CD4-positive, CD25-positive, alpha-beta regulatory T cell (primary cell): ENCODE data around the gene CACNG4. TPM values are rescaled to one million over a fixed set of nuclear protein-coding genes. Genes with fewer than 3 reads are reported as not detected.

Source experiments
- ATAC-seq, 2 donors: fragments of 150-1000 bp; cut with Tn5 transposase; one replicate each; pipeline ENCODE4 v1.10.0; 2021; ENCODE audit warnings: low read depth in 2 of 2, moderate number of reproducible peaks in 2 of 2, moderate library complexity in 1 of 2
- DNase-seq, 3 donors: peaks; one replicate each; pipeline versions ENCODE4 v3.0.0 to v3.0.0-alpha.2; 2012 to 2022; ENCODE audit warnings: mixed read lengths in 1 of 3
- H3K27ac ChIP-seq: one replicate; pipeline ENCODE4 v1.7.0; 2013; ENCODE audit warnings: mild to moderate bottlenecking, low read length; ENCODE audit not compliant: insufficient read depth, poor library complexity, severe bottlenecking
- H3K27me3 ChIP-seq: one replicate; pipeline ENCODE4 v1.7.0; 2013; ENCODE audit warnings: low read length; ENCODE audit not compliant: control insufficient read depth, insufficient read depth
- H3K36me3 ChIP-seq: one replicate; pipeline ENCODE4 v1.7.0; 2013; ENCODE audit warnings: mild to moderate bottlenecking, low read length, moderate library complexity; ENCODE audit not compliant: control insufficient read depth, insufficient read depth
- H3K4me1 ChIP-seq: 2 replicates; pipeline ENCODE4 v1.7.0; 2013; ENCODE audit warnings: mild to moderate bottlenecking, low read length; ENCODE audit not compliant: insufficient read depth, control insufficient read depth, poor library complexity, severe bottlenecking
- H3K4me3 ChIP-seq: one replicate; pipeline ENCODE4 v1.7.0; 2013; ENCODE audit warnings: low read depth, mild to moderate bottlenecking, low read length, moderate library complexity
- H3K9me3 ChIP-seq, 2 experiments: 1 replicate in 1 of 2; 2 replicates in 1 of 2; pipeline ENCODE4 v1.7.0; 2013; ENCODE audit warnings: low read length in 2 of 2, mild to moderate bottlenecking in 1 of 2, moderate library complexity in 1 of 2; ENCODE audit not compliant: control insufficient read depth in 2 of 2
- H3K27ac Mint-ChIP-seq, 3 donors: one replicate each; pipeline ENCODE4 v1.8.0; 2020 to 2022; ENCODE audit warnings: mild to moderate bottlenecking in 3 of 3, mixed read lengths in 3 of 3, moderate library complexity in 2 of 3
- H3K27me3 Mint-ChIP-seq: one replicate; pipeline ENCODE4 v1.8.0; 2022; ENCODE audit warnings: mild to moderate bottlenecking, mixed read lengths
- H3K36me3 Mint-ChIP-seq: one replicate; pipeline ENCODE4 v1.8.0; 2020; ENCODE audit warnings: mixed read lengths
- H3K4me1 Mint-ChIP-seq, 4 donors: one replicate each; pipeline ENCODE4 v1.8.0; 2020 to 2022; ENCODE audit warnings: mixed read lengths in 4 of 4, mild to moderate bottlenecking in 1 of 4
- H3K4me3 Mint-ChIP-seq, 4 donors: one replicate each; pipeline ENCODE4 v1.8.0; 2020 to 2022; ENCODE audit warnings: mild to moderate bottlenecking in 4 of 4, mixed read lengths in 4 of 4, moderate library complexity in 3 of 4
- H3K9me3 Mint-ChIP-seq, 7 donors: one replicate each; pipeline ENCODE4 v1.8.0; 2020 to 2022; ENCODE audit warnings: mixed read lengths in 7 of 7, mild to moderate bottlenecking in 3 of 7, moderate library complexity in 2 of 7
- polyA plus RNA-seq, 4 donors: library from polyadenylated mRNA; unstranded; fragments of 300-500 nt; fragmentation: Illumina TruSeq; gene quantifications; one replicate each; pipeline ENCODE4 v1.2.3, GENCODE V29; 2021
- total RNA-seq: library from RNA; stranded (reverse); gene quantifications from one replicate; pipeline ENCODE4 v1.2.3, GENCODE V29; 2022

The CACNG4 gene
- total and polyA plus RNA-seq, 5 donors from 2014 or later: not detected

DNA sequence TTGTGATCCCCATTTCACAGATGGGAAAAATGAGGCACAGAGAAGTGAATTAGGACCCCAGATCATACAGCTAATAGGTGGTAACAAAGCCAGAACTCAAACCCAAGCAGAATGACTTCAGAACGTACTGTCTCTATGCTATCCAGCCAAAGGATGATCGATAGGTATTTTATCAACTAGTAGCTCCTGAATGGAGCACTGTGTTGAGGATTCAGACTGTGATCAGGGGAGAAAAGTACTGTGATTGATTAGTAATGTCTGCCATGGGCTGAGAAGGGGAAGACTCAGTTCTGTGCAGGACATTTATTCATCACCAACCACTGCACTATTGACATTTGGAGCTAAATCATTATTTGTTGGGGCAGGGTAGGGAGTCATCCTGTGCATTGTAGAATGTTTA is 38.7 kb downstream of the CACNG4 start:
- no peaks in the 10 kb centered on the region for H3K36me3 ChIP-seq
- H3K4me1 Mint-ChIP-seq: no peaks in the 10 kb centered on the region
- H3K4me3 Mint-ChIP-seq: no peak overlapping the region
- no peak overlapping the region for H3K27ac ChIP-seq
- H3K36me3 Mint-ChIP-seq: no peaks in the 10 kb centered on the region
- ATAC-seq (no peak), DNase-seq (no peak)
- H3K4me3 ChIP-seq: no peak overlapping the region
- H3K4me1 ChIP-seq: no peaks in the 10 kb centered on the region
- H3K27ac Mint-ChIP-seq: no peak overlapping the region
- no peaks in the 10 kb centered on the region for H3K27me3 ChIP-seq
- H3K9me3 ChIP-seq: no peaks in the 10 kb centered on the region
- peaks cover 13% of the 10 kb centered on the region for H3K27me3 Mint-ChIP-seq
- H3K9me3 Mint-ChIP-seq: peaks cover 0 to 5% (median 0%) of the 10 kb centered on the region in 7 donors

DNA sequence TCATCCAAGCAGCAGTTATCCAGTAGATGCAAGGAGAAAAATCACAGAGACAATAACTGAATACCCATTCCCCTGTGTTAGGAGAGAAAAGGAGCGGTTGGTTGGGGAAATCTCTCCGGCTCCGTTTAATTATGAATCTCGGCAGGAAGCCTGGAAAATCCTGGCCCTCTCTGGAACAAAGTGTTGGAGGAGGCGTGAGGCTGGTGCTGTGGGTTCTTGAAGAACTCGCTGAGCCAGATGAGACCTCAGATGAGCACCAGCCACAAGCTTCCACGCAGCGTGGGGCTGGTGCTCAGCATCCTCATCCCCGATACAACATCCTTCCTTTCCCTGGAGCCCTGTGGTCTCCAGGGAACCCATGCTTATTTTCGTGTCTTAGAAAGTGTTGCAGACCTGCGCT is 39.7 kb downstream of the CACNG4 start:
- H3K36me3 Mint-ChIP-seq: no peaks in the 10 kb centered on the region
- Histone ChIP-seq H3K36me3 (no peaks in the 10 kb centered on the region), H3K27ac (no peak overlapping the region), H3K9me3 (no peaks in the 10 kb centered on the region), H3K4me3 (no peak overlapping the region), H3K4me1 (no peaks in the 10 kb centered on the region), H3K27me3 (no peaks in the 10 kb centered on the region)
- no peak overlapping the region for H3K4me3 Mint-ChIP-seq
- H3K27me3 Mint-ChIP-seq: peaks cover 15% of the 10 kb centered on the region
- H3K27ac Mint-ChIP-seq: no peak overlapping the region
- ATAC-seq (no peak), DNase-seq (no peak)
- H3K4me1 Mint-ChIP-seq: no peaks in the 10 kb centered on the region
- peaks cover 0 to 5% (median 1%) of the 10 kb centered on the region in 7 donors for H3K9me3 Mint-ChIP-seq

- no peak overlapping the region for H3K27ac Mint-ChIP-seq
- no peak overlapping the region for H3K4me3 Mint-ChIP-seq
- no peaks in the 10 kb centered on the region for H3K36me3 Mint-ChIP-seq
- Histone ChIP-seq H3K36me3 (no peaks in the 10 kb centered on the region), H3K4me1 (no peaks in the 10 kb centered on the region), H3K27ac (no peak overlapping the region), H3K4me3 (no peak overlapping the region), H3K9me3 (no peaks in the 10 kb centered on the region), H3K27me3 (no peaks in the 10 kb centered on the region)
- no peak for ATAC-seq
- H3K4me1 Mint-ChIP-seq: no peaks in the 10 kb centered on the region
- H3K27me3 Mint-ChIP-seq: peaks cover 20% of the 10 kb centered on the region
- no peak for DNase-seq
- peaks cover 0 to 4% (median 1%) of the 10 kb centered on the region in 7 donors for H3K9me3 Mint-ChIP-seq
Measured at GRCh38 chr17:67007266-67007665, 42.8 kb downstream of the CACNG4 start.

GRCh38 chr17:67008101-67008500 is 43.6 kb downstream of the CACNG4 start:
- Histone ChIP-seq H3K4me1 (no peaks in the 10 kb centered on the region), H3K4me3 (no peak overlapping the region), H3K36me3 (no peaks in the 10 kb centered on the region), H3K27ac (no peak overlapping the region), H3K9me3 (no peaks in the 10 kb centered on the region), H3K27me3 (no peaks in the 10 kb centered on the region)
- no peaks in the 10 kb centered on the region for H3K36me3 Mint-ChIP-seq
- ATAC-seq: no peak
- no peaks in the 10 kb centered on the region for H3K4me1 Mint-ChIP-seq
- peaks cover 0 to 4% (median 1%) of the 10 kb centered on the region in 7 donors for H3K9me3 Mint-ChIP-seq
- DNase-seq: no peak
- peaks cover 20% of the 10 kb centered on the region for H3K27me3 Mint-ChIP-seq
- no peak overlapping the region for H3K27ac Mint-ChIP-seq
- H3K4me3 Mint-ChIP-seq: no peak overlapping the region

DNA sequence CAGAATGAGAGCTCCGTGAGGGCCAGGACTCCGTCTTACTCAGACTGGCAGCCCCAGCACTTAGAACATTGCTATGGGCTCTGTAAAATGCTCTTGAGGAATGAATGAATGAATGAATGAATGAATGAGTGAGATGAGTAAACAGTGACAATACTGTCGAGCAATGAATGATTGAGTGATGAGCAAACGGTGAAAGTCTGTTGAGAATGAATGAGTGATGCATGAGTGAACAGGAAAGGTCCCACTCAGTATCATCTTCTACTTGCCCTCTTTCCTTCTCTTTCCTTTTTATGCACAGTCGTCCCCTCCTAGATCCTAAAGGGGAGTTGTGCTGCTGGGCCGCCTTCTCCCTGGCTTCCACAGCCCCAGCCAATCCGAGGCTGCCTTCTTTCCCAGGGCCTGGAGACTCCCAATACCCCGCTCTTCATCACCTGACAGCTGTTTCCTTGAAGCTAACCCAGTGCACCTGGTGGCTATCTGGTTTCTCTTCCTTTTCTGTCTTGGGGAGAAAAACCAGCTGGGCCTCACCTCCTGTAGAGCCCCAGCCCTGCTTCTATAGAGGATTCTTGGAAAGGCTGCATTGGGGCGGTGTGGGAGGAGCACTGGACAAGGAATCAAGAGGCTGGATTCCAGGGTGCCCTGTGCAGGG is 47.1 kb downstream of the CACNG4 start:
- Mint-ChIP-seq H3K27ac (no peak overlapping the region), H3K4me3 (no peak overlapping the region), H3K27me3 (peaks cover 20% of the 10 kb centered on the region), H3K4me1 (no peaks in the 10 kb centered on the region), H3K9me3 (peaks cover 0 to 3% (median 0%) of the 10 kb centered on the region in 7 donors), H3K36me3 (no peaks in the 10 kb centered on the region)
- no peaks in the 10 kb centered on the region for H3K27me3 ChIP-seq
- no peak overlapping the region for H3K27ac ChIP-seq
- no peaks in the 10 kb centered on the region for H3K36me3 ChIP-seq
- no peak overlapping the region for H3K4me3 ChIP-seq
- ATAC-seq (no peak), DNase-seq (no peak)
- no peaks in the 10 kb centered on the region for H3K4me1 ChIP-seq
- no peaks in the 10 kb centered on the region for H3K9me3 ChIP-seq

GRCh38 chr17:67013891-67014290 is 49.4 kb downstream of the CACNG4 start:
- Histone ChIP-seq H3K27ac (no peak overlapping the region), H3K4me3 (no peak overlapping the region), H3K27me3 (no peaks in the 10 kb centered on the region), H3K4me1 (no peaks in the 10 kb centered on the region), H3K36me3 (no peaks in the 10 kb centered on the region), H3K9me3 (no peaks in the 10 kb centered on the region)
- H3K4me1 Mint-ChIP-seq: no peaks in the 10 kb centered on the region
- H3K36me3 Mint-ChIP-seq: no peaks in the 10 kb centered on the region
- DNase-seq (no peak), ATAC-seq (no peak)
- H3K27me3 Mint-ChIP-seq: peaks cover 17% of the 10 kb centered on the region
- peaks cover 0 to under 1% (median 0%) of the 10 kb centered on the region in 7 donors for H3K9me3 Mint-ChIP-seq
- no peak overlapping the region for H3K4me3 Mint-ChIP-seq
- no peak overlapping the region for H3K27ac Mint-ChIP-seq

DNA sequence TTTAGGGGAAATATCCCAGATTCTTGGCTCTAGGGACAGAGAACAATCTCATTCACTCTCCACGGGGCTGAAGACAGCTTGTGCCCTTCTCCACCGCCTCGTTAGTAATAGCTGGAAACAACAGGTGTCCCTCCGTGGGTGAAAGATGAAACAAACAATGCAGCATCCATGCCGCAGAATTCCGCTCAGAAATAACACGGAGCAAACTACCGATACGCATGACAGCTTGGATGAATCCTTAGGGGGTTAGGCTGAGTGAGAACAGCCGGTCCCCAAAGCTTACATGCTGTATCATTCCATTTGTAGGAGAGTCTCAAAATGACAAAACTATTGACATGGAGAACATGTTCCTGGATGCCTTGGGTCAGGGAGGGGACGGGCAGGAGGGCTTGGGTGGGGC is 50.5 kb downstream of the CACNG4 start:
- Histone ChIP-seq H3K4me1 (no peaks in the 10 kb centered on the region), H3K36me3 (no peaks in the 10 kb centered on the region), H3K4me3 (no peak overlapping the region), H3K27ac (no peak overlapping the region), H3K27me3 (no peaks in the 10 kb centered on the region), H3K9me3 (no peaks in the 10 kb centered on the region)
- Mint-ChIP-seq H3K36me3 (no peaks in the 10 kb centered on the region), H3K9me3 (no peaks in the 10 kb centered on the region), H3K4me3 (no peak overlapping the region), H3K27ac (no peak overlapping the region), H3K4me1 (no peaks in the 10 kb centered on the region), H3K27me3 (peaks cover 8% of the 10 kb centered on the region)
- DNase-seq: no peak
- ATAC-seq: no peak

DNA sequence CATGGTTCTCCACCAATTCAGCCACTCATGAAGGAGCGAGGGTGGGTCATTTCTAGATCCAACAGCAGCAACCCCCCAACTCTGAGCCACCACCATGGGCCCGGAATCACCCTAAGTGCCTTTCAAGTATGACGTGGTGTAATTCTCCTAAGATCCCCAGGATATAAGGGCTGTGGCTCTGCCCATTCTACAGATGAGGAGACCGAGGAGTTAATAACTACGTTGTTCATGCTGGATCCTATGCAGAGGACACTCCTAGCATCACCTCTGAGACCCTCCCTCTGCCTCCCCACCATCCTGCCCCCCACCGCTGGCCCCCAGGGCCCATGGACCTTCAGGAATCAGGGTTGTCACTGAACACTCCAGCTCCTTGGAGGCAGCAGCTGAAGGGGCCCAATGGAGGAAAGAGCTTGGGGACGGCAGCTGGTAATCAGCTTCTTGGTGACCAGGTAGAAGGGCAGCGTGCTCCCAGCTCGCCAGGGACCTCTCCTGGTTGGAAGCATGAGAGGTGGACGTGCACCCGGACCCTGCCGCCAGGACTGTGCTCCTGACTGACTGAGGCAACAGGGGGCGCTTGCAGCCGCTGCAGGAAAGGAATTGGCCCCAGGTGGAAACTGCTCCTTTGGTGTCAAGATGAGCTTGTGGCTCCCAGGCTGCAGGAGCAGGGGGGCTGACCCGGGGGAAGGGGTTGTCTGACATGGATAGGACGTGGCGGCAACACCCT is 51.7 kb downstream of the CACNG4 start:
- H3K27me3 Mint-ChIP-seq: peaks cover 4% of the 10 kb centered on the region
- no peak overlapping the region for H3K4me3 ChIP-seq

More for the DNA sequence above, 51.7 kb downstream of the CACNG4 start:
- Histone ChIP-seq H3K27ac (no peak overlapping the region), H3K4me1 (no peaks in the 10 kb centered on the region), H3K27me3 (no peaks in the 10 kb centered on the region), H3K9me3 (no peaks in the 10 kb centered on the region), H3K36me3 (no peaks in the 10 kb centered on the region)
- H3K36me3 Mint-ChIP-seq: no peaks in the 10 kb centered on the region
- no peak overlapping the region for H3K4me3 Mint-ChIP-seq
- ATAC-seq (no peak), DNase-seq (no peak)
- no peaks in the 10 kb centered on the region for H3K9me3 Mint-ChIP-seq
- H3K27ac Mint-ChIP-seq: no peak overlapping the region
- no peaks in the 10 kb centered on the region for H3K4me1 Mint-ChIP-seq
